ENCODE measurements around the gene CLIP2. TPM values are rescaled to one million over a fixed set of nuclear protein-coding genes. Genes with fewer than 3 reads are reported as not detected.

The CLIP2 gene
- total RNA-seq, 1 experiment from 2014 or later = 37.9 TPM

GRCh38 chr7:74405899-74406512, 116.8 kb downstream of the CLIP2 start:
- H4K20me1 ChIP-seq (ENCODE audit: insufficient read depth) = no peaks in the 10 kb centered on the region
- H3K79me2 ChIP-seq (ENCODE audit: low read depth) = no peaks in the 10 kb centered on the region
- H3K9me3 ChIP-seq (ENCODE audit: insufficient read depth, low read depth) = no peaks in the 10 kb centered on the region
- no peaks in the 10 kb centered on the region for H3K36me3 ChIP-seq (ENCODE audit: low read depth)
- H3K4me2 ChIP-seq = no peak overlapping the region
- H2AFZ ChIP-seq = no peak overlapping the region
- no peak overlapping the region for H3K27ac ChIP-seq
- H3K4me1 ChIP-seq (replicated peaks; ENCODE audit: insufficient read depth) = no peaks in the 10 kb centered on the region
- no peaks in the 10 kb centered on the region for H3K9me2 ChIP-seq (ENCODE audit: insufficient read depth)
- no peak for DNase-seq
- peaks cover 8% of the 10 kb centered on the region; the same call in 1 of the 2 replicates for H3F3A ChIP-seq (ENCODE audit: insufficient read depth, low read depth)
- POLR2A ChIA-PET (ENCODE audit: unreplicated experiment) = no interaction called here
- CTCF ChIA-PET = interaction anchor here (0.5 to 1.8 kb wide), 3 partner anchors 77 to 340 kb away, joined by 3 to 9 read pairs (median 6); no protein-coding TSS in a partner anchor
- TF ChIP-seq EZH2 (IDR thresholded peaks at IDR 0.05; ENCODE audit: low read depth) (no peak), CTCF (conservative IDR thresholded peaks at IDR 0.05) (no peak)
- H3K27me3 ChIP-seq (ENCODE audit: insufficient read depth, low read depth) = no peaks in the 10 kb centered on the region
- H3K4me3 ChIP-seq = no peak overlapping the region
- intact Hi-C loops (cut with micrococcal nuclease; ENCODE audit: unreplicated experiment) = no loop called here
- BruUV-seq (replicated peaks) = no TSS peak

- no peak overlapping the region for H3K27ac ChIP-seq
- TF ChIP-seq EZH2 (IDR thresholded peaks at IDR 0.05; ENCODE audit: low read depth) = no peak
Measured at GRCh38 chr7:74407958-74408357, 118.8 kb downstream of the CLIP2 start.

GRCh38 chr7:74409571-74409970, 120.4 kb downstream of the CLIP2 start:
- no peaks in the 10 kb centered on the region for H3K36me3 ChIP-seq (ENCODE audit: low read depth)

More at GRCh38 chr7:74407958-74408357, 118.8 kb downstream of the CLIP2 start:
- Histone ChIP-seq H4K20me1 (ENCODE audit: insufficient read depth) (no peaks in the 10 kb centered on the region), H3K4me3 (no peak overlapping the region), H3K9me3 (ENCODE audit: insufficient read depth, low read depth) (no peaks in the 10 kb centered on the region), H3K79me2 (ENCODE audit: low read depth) (no peaks in the 10 kb centered on the region), H3K9me2 (ENCODE audit: insufficient read depth) (no peaks in the 10 kb centered on the region), H3F3A (ENCODE audit: insufficient read depth, low read depth) (0 out of 2 replicates have a peak, but pooled peaks cover 5% of the 10 kb centered on the region), H3K27me3 (ENCODE audit: insufficient read depth, low read depth) (no peaks in the 10 kb centered on the region), H3K36me3 (ENCODE audit: low read depth) (no peaks in the 10 kb centered on the region), H2AFZ (no peak overlapping the region), H3K4me2 (no peak overlapping the region), H3K4me1 (replicated peaks; ENCODE audit: insufficient read depth) (no peaks in the 10 kb centered on the region)
- CTCF ChIA-PET = interaction anchor here (0.7 kb wide), 1 partner anchor 381 kb away, joined by 8 read pairs; no protein-coding TSS in a partner anchor
- intact Hi-C loops (cut with micrococcal nuclease; ENCODE audit: unreplicated experiment) = no loop called here
- no TSS peak for BruUV-seq (replicated peaks)
- POLR2A ChIA-PET (ENCODE audit: unreplicated experiment) = no interaction called here
- no peak for DNase-seq

More at GRCh38 chr7:74409571-74409970, 120.4 kb downstream of the CLIP2 start:
- 0 out of 2 replicates have a peak, but pooled peaks cover 5% of the 10 kb centered on the region for H3F3A ChIP-seq (ENCODE audit: insufficient read depth, low read depth)
- no peaks in the 10 kb centered on the region for H3K4me1 ChIP-seq (replicated peaks; ENCODE audit: insufficient read depth)
- no peaks in the 10 kb centered on the region for H3K27me3 ChIP-seq (ENCODE audit: insufficient read depth, low read depth)
- H3K27ac ChIP-seq = no peak overlapping the region
- H4K20me1 ChIP-seq (ENCODE audit: insufficient read depth) = no peaks in the 10 kb centered on the region
- no peak overlapping the region for H3K4me2 ChIP-seq
- H2AFZ ChIP-seq = no peak overlapping the region
- no peaks in the 10 kb centered on the region for H3K79me2 ChIP-seq (ENCODE audit: low read depth)
- H3K9me3 ChIP-seq (ENCODE audit: insufficient read depth, low read depth) = no peaks in the 10 kb centered on the region
- H3K4me3 ChIP-seq = no peak overlapping the region
- no peaks in the 10 kb centered on the region for H3K9me2 ChIP-seq (ENCODE audit: insufficient read depth)
- BruUV-seq (replicated peaks) = no TSS peak
- ChIA-PET CTCF (no interaction called here), POLR2A (ENCODE audit: unreplicated experiment) (no interaction called here)
- TF ChIP-seq CTCF (conservative IDR thresholded peaks at IDR 0.05) (no peak), EZH2 (IDR thresholded peaks at IDR 0.05; ENCODE audit: low read depth) (no peak)
- intact Hi-C loops (cut with micrococcal nuclease; ENCODE audit: unreplicated experiment) = no loop called here
- DNase-seq = no peak

Data from PC-9 (cell line).